ENCODE results near the gene CFDP1. TPM values are rescaled to one million over a fixed set of nuclear protein-coding genes. Genes with fewer than 3 reads are reported as not detected.
A peak's percentile ranks its signal among the peaks of the same experiment; 100 is the strongest.

Gene CFDP1
- total and polyA plus RNA-seq, 2 experiments from 2014 or later = 103 to 114 TPM

GRCh38 chr16:75326333-75326732, 107.0 kb downstream of the CFDP1 start:
- no peak for TF ChIP-seq CTCF (IDR thresholded peaks at IDR 0.05; ENCODE audit: low read depth, low read length)
- Histone ChIP-seq H3K4me1 (ENCODE audit: low read depth) (peaks cover 13% of the 10 kb centered on the region), H3K27me3 (no peaks in the 10 kb centered on the region), H3K9me3 (ENCODE audit: low read depth) (no peaks in the 10 kb centered on the region), H3K27ac (no peak overlapping the region), H3K4me3 (no peak overlapping the region), H3K36me3 (no peaks in the 10 kb centered on the region)
- DNase-seq (ENCODE audit: low read depth in 1 of 2, low spot score in 1 of 2) = no peak

- H3K9me3 ChIP-seq (ENCODE audit: low read depth) = no peaks in the 10 kb centered on the region
- H3K4me3 ChIP-seq = no peak overlapping the region
- no peak for TF ChIP-seq CTCF (IDR thresholded peaks at IDR 0.05; ENCODE audit: low read depth, low read length)
- no peaks in the 10 kb centered on the region for H3K36me3 ChIP-seq
- peaks cover 25% of the 10 kb centered on the region for H3K4me1 ChIP-seq (ENCODE audit: low read depth)
- H3K27ac ChIP-seq = no peak overlapping the region
- DNase-seq (ENCODE audit: low read depth in 1 of 2, low spot score in 1 of 2) = no peak
- H3K27me3 ChIP-seq = no peaks in the 10 kb centered on the region
These were observed 109.4 kb downstream of the CFDP1 start for GRCh38 chr16:75323933-75324332.

- Histone ChIP-seq H3K27ac (no peak overlapping the region), H3K4me1 (ENCODE audit: low read depth) (peaks cover 25% of the 10 kb centered on the region), H3K9me3 (ENCODE audit: low read depth) (no peaks in the 10 kb centered on the region), H3K36me3 (no peaks in the 10 kb centered on the region), H3K4me3 (no peak overlapping the region), H3K27me3 (no peaks in the 10 kb centered on the region)
- no peak for DNase-seq (ENCODE audit: low read depth in 1 of 2, low spot score in 1 of 2)
- TF ChIP-seq CTCF (IDR thresholded peaks at IDR 0.05; ENCODE audit: low read depth, low read length) = no peak
These were observed 110.1 kb downstream of the CFDP1 start for GRCh38 chr16:75323198-75323597.

- DNase-seq (ENCODE audit: low read depth in 1 of 2, low spot score in 1 of 2) = peak in 1 of 2 donors; percentile 20
- Histone ChIP-seq H3K4me3 (no peak overlapping the region), H3K27me3 (no peaks in the 10 kb centered on the region), H3K4me1 (ENCODE audit: low read depth) (peaks cover 25% of the 10 kb centered on the region), H3K27ac (no peak overlapping the region), H3K9me3 (ENCODE audit: low read depth) (no peaks in the 10 kb centered on the region), H3K36me3 (no peaks in the 10 kb centered on the region)
- no peak for TF ChIP-seq CTCF (IDR thresholded peaks at IDR 0.05; ENCODE audit: low read depth, low read length)
These were observed 110.6 kb downstream of the CFDP1 start for GRCh38 chr16:75322740-75323139.

GRCh38 chr16:75320435-75320834, 112.9 kb downstream of the CFDP1 start:
- peak in 1 of 2 donors; percentile 71 for DNase-seq (ENCODE audit: low read depth in 1 of 2, low spot score in 1 of 2)
- Histone ChIP-seq H3K9me3 (ENCODE audit: low read depth) (no peaks in the 10 kb centered on the region), H3K4me3 (no peak overlapping the region), H3K27ac (peak overlapping the region; percentile 42), H3K27me3 (no peaks in the 10 kb centered on the region), H3K36me3 (no peaks in the 10 kb centered on the region), H3K4me1 (ENCODE audit: low read depth) (peaks cover 25% of the 10 kb centered on the region)
- no peak for TF ChIP-seq CTCF (IDR thresholded peaks at IDR 0.05; ENCODE audit: low read depth, low read length)

Measured in cardiac muscle cell (in vitro differentiated cells and primary cell).